Upper lobe of left lung (tissue), 6 donors: ENCODE data around the gene PCCA. TPM values are rescaled to one million over a fixed set of nuclear protein-coding genes. Genes with fewer than 3 reads are reported as not detected.
"Not testable (repeated sequence)": the region's sequence is repeated elsewhere in the genome, so short reads cannot be mapped to it uniquely, and the experiment has no call there.

Experiments used
- ATAC-seq, 2 donors: fragments of 200-7000 bp; cut with Tn5 transposase; one replicate each; pipeline ENCODE4 v1.9.1; 2022; ENCODE audit warnings: mild to moderate bottlenecking in 2 of 2, moderate library complexity in 2 of 2; ENCODE audit not compliant: low FRiP score in 2 of 2
- DNase-seq, 2 donors: peaks; one replicate each; pipeline ENCODE4 v3.0.0-alpha.2; 2019 to 2020
- H3K27ac ChIP-seq, 4 donors: fragments of 200-600 bp; sonication (generic); one replicate each; pipeline ENCODE4 v1.5.1; 2016 to 2019
- H3K27me3 ChIP-seq, 4 donors: fragments of 200-600 bp; sonication (generic); one replicate each; pipeline ENCODE4 v1.5.1; 2017 to 2019
- H3K36me3 ChIP-seq, 4 donors: fragments of 200-600 bp; sonication (generic); one replicate each; pipeline ENCODE4 v1.5.1; 2016 to 2019
- H3K4me1 ChIP-seq, 4 donors: fragments of 200-600 bp; sonication (generic); one replicate each; pipeline ENCODE4 v1.5.1; 2018 to 2019
- H3K4me3 ChIP-seq, 4 donors: fragments of 200-600 bp; sonication (generic); one replicate each; pipeline ENCODE4 v1.5.1; 2017 to 2019; ENCODE audit warnings: mild to moderate bottlenecking in 2 of 4, moderate library complexity in 1 of 4
- H3K9me3 ChIP-seq, 4 donors: fragments of 200-600 bp; sonication (generic); one replicate each; pipeline ENCODE4 v1.5.1; 2018 to 2019
- CTCF ChIP-seq, 6 experiments: fragments of 450-650 bp in 4 of 6; fragments of 200-600 bp in 2 of 6; sonication (generic) in 2 of 6; IDR thresholded peaks; one replicate each; pipeline ENCODE4 v1.5.1; 2016 to 2019; ENCODE audit warnings: antibody characterized with exemption in 6 of 6
- EP300 ChIP-seq, 4 donors: sonication (generic); formaldehyde crosslinking; IDR thresholded peaks; one replicate each; pipeline ENCODE4 v1.5.1; 2017; ENCODE audit warnings: antibody characterized with exemption in 4 of 4, control low read depth in 2 of 4
- POLR2A ChIP-seq, 4 donors: fragments of 450-650 bp; IDR thresholded peaks; one replicate each; pipeline ENCODE4 v1.5.1; 2016 to 2017; ENCODE audit warnings: antibody characterized with exemption in 4 of 4, mild to moderate bottlenecking in 2 of 4
- POLR2AphosphoS5 ChIP-seq, 2 donors: sonication (generic); formaldehyde crosslinking; IDR thresholded peaks; one replicate each; pipeline ENCODE4 v1.5.1; 2017; ENCODE audit warnings: antibody characterized with exemption in 2 of 2
- WGBS, 2 donors: methylation state at CpG; one replicate each; pipeline ENCODE4 v1.1.5; 2017 to 2018; 5-methylcytosine and 5-hydroxymethylcytosine counted together
- total RNA-seq, 6 donors: library from RNA; depleted of rRNA in 4 of 6; stranded (reverse); fragments of >200 nt in 4 of 6; gene quantifications; one replicate each; pipeline versions ENCODE4 v1.1.0 to v1.2.1, GENCODE V29; 2016 to 2021
- donor health status: DM: no; HTN: no; CAD: no; lungs with moderate emphysema.
- donor health status: DM: no; HTN: yes; CAD: no; lungs with severe emphysema.

PCCA gene
- total RNA-seq, 6 donors from 2014 or later, result 23.1 to 43.4 (median 30.0) TPM

DNA sequence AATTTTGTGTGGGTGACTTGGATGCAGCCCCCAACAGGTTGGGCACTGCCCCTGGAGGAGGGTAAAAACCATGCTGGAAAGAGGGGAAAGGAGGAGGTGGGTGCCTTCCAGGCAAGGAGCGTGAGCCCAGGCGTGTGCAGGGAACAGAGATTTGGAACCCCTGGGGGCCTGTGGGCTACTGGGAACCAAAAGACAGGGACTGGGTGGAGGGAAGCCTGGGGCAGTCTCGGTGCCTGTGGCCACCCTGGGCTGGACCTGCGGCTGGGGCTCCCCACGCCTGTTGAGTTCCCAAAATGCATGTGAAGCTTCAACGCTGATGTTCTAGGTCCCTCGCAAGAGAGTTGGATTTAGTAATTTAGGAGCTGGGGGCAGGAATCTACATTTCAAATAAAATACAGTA is 474.9 kb downstream of the PCCA start:
- WGBS, 2 donors, result 95 to 96% methylated on average over 7 of the region's 7 CpGs
- Histone ChIP-seq H3K27me3 (no peaks in the 10 kb centered on the region), H3K27ac (no peak overlapping the region), H3K36me3 (no peaks in the 10 kb centered on the region), H3K9me3 (no peaks in the 10 kb centered on the region), H3K4me1 (no peaks in the 10 kb centered on the region), H3K4me3 (no peak overlapping the region)
- TF ChIP-seq CTCF (IDR thresholded peaks at IDR 0.05) (no peak), EP300 (IDR thresholded peaks at IDR 0.05) (no peak), POLR2A (IDR thresholded peaks at IDR 0.05) (no peak), POLR2AphosphoS5 (IDR thresholded peaks at IDR 0.05) (no peak)
- ATAC-seq, result no peak
- DNase-seq, result peak in 1 of 2 donors; percentile 54

DNA sequence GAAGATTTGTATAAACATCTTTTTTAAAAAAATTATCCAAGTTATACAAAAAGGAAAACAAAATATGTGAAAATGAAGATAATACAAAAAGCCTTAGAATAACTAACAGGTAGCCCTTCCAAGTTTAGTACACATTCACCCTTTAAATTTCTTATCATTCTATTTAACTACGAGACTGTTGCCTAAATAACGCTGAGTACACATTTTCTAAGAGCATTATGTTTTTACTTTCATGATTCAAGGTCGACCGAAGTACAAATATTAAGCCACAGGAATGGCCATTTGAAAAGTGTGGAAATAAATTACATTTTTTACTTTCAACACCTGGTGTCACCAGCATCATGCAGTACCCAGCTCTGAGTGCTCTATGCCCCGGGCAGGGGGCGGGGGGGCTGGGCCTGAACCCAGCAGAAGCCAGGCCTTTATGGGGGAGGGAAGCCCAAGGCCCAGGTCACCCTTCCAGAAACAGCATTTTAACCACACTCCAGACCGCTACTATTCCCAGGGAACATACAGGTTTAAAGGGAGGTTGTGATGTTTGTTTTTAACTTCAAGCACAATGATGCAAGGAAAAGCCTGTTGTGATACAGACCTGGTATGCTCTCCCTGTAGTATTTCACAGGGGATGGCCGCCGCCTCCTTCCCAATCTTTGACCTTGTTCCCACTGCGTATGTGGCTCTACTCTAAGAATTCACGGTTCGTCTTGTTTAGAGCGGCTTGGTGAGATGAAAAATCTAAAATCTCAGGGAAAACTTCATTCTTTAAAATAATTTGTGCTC is 475.7 kb downstream of the PCCA start:
- DNase-seq, result peak in 1 of 2 donors; percentile 52
- H3K9me3 ChIP-seq, result no peaks in the 10 kb centered on the region
- H3K27me3 ChIP-seq, result no peaks in the 10 kb centered on the region
- no peak overlapping the region for H3K4me3 ChIP-seq
- no peak for ATAC-seq
- TF ChIP-seq POLR2AphosphoS5 (IDR thresholded peaks at IDR 0.05) (no peak), CTCF (IDR thresholded peaks at IDR 0.05) (no peak), EP300 (IDR thresholded peaks at IDR 0.05) (no peak), POLR2A (IDR thresholded peaks at IDR 0.05) (no peak)
- WGBS, 2 donors, result 87 to 89% methylated on average over 13 of the region's 13 CpGs
- no peaks in the 10 kb centered on the region for H3K4me1 ChIP-seq
- no peaks in the 10 kb centered on the region for H3K36me3 ChIP-seq
- H3K27ac ChIP-seq, result no peak overlapping the region

GRCh38 chr13:100565286-100565685 is 476.4 kb downstream of the PCCA start:
- 65 to 70% methylated on average over 8 of the region's 8 CpGs for WGBS, 2 donors
- ATAC-seq, result no peak
- TF ChIP-seq CTCF (IDR thresholded peaks at IDR 0.05), result no peak
- TF ChIP-seq EP300 (IDR thresholded peaks at IDR 0.05), result no peak
- no peak for TF ChIP-seq POLR2AphosphoS5 (IDR thresholded peaks at IDR 0.05)
- TF ChIP-seq POLR2A (IDR thresholded peaks at IDR 0.05), result no peak

GRCh38 chr13:100566543-100566942 is 477.6 kb downstream of the PCCA start:
- no peak for TF ChIP-seq POLR2AphosphoS5 (IDR thresholded peaks at IDR 0.05)
- no peak for TF ChIP-seq POLR2A (IDR thresholded peaks at IDR 0.05)
- ATAC-seq (no peak), DNase-seq (no peak)
- no peak overlapping the region for H3K4me3 ChIP-seq
- H3K27me3 ChIP-seq, result no peaks in the 10 kb centered on the region
- WGBS, 2 donors, result 92 to 94% methylated on average over 2 to 6 of the region's 6 CpGs
- no peaks in the 10 kb centered on the region for H3K4me1 ChIP-seq
- no peaks in the 10 kb centered on the region for H3K9me3 ChIP-seq
- no peak overlapping the region for H3K27ac ChIP-seq
- no peaks in the 10 kb centered on the region for H3K36me3 ChIP-seq

More at GRCh38 chr13:100565286-100565685, 476.4 kb downstream of the PCCA start:
- Histone ChIP-seq H3K9me3 (no peaks in the 10 kb centered on the region), H3K4me3 (no peak overlapping the region), H3K36me3 (no peaks in the 10 kb centered on the region), H3K27ac (no peak overlapping the region), H3K27me3 (no peaks in the 10 kb centered on the region), H3K4me1 (no peaks in the 10 kb centered on the region)
- no peak for DNase-seq

DNA sequence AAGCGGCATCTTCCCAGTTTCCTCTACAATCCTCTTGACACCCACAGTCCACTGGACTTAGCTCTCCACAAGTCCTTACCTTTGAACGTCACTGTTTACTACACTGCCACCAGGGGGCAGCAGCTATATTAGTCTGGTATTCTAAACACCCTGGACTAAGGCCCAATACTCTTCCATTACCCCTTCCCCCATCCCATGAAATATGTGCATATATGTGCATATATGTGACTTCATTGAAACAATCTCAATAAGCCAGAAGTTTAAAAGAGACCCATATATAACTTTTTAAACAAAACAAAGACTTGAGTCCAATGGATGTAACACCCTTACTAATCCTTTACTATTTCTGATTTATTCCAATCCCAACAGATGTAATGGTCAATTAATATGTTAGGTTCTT is 484.2 kb downstream of the PCCA start:
- Histone ChIP-seq H3K27ac (no peak overlapping the region), H3K4me1 (no peaks in the 10 kb centered on the region), H3K9me3 (no peaks in the 10 kb centered on the region), H3K36me3 (no peaks in the 10 kb centered on the region), H3K27me3 (no peaks in the 10 kb centered on the region), H3K4me3 (no peak overlapping the region)
- no peak for TF ChIP-seq EP300 (IDR thresholded peaks at IDR 0.05)
- peak; percentile 48 to 66 (median 60) for TF ChIP-seq CTCF (IDR thresholded peaks at IDR 0.05)
- TF ChIP-seq POLR2AphosphoS5 (IDR thresholded peaks at IDR 0.05), result no peak
- ATAC-seq, result peak; percentile 66 to 76
- 22 to 39% methylated on average over 2 of the region's 2 CpGs for WGBS, 2 donors
- peak in 1 of 2 donors; percentile 74 for DNase-seq

DNA sequence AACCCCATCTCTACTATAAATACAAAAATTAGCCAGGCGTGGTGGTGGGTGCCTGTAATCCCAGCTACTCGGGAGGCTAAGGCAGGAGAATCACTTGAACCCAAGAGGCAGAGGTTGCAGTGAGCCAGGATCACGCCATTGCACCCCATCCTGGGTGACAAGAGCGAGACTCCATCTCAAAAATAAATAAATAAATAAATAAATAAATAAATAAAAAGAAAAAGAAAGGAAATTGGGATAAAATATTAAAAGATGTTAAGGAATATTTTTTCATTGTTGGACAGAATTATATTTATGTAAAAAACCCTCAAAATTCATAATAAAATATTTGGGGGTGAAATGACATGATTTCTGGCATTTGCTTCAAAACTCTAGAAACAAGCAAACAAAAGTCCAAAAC is 488.3 kb downstream of the PCCA start:
- not testable (repeated sequence) for H3K27me3 ChIP-seq, H3K4me3 ChIP-seq, ATAC-seq, H3K27ac ChIP-seq, DNase-seq, H3K9me3 ChIP-seq, H3K4me1 ChIP-seq
- peaks cover 0 to 16% (median 0%) of the 10 kb centered on the region in 4 donors for H3K36me3 ChIP-seq
- 93 to 97% methylated on average over 4 of the region's 4 CpGs for WGBS, 2 donors
